PFSK-1 (cell line): ENCODE measurements around the gene GLE1.

Experiments used
- POLR2AphosphoS5 ChIP-seq: IDR thresholded peaks from 2 replicates; pipeline ENCODE4 v1.6.1; 2012; ENCODE audit warnings: low read depth, mild to moderate bottlenecking, control low read depth, low read length, moderate library complexity
- REST ChIP-seq, 2 experiments: IDR thresholded peaks; 2 replicates each; pipeline versions ENCODE4 v1.6.1 to v1.8.0; 2011 to 2012; ENCODE audit warnings: low read depth in 2 of 2, low read length in 2 of 2, control low read depth in 1 of 2, inconsistent platforms in 1 of 2, mild to moderate bottlenecking in 1 of 2, moderate library complexity in 1 of 2; ENCODE audit not compliant: insufficient read depth in 1 of 2
- SIN3A ChIP-seq: IDR thresholded peaks from 2 replicates; pipeline ENCODE4 v1.6.1; 2012; ENCODE audit warnings: mild to moderate bottlenecking, low read length, moderate library complexity, borderline replicate concordance; ENCODE audit not compliant: insufficient read depth
- TAF1 ChIP-seq: IDR thresholded peaks from 2 replicates; pipeline ENCODE4 v1.6.1; 2012; ENCODE audit warnings: low read length, control low read depth, borderline replicate concordance; ENCODE audit not compliant: insufficient read depth

- TF ChIP-seq POLR2AphosphoS5 (no peak), TAF1 (no peak), REST (IDR thresholded peaks at IDR 0.05; ENCODE audit: insufficient read depth in 1 of 2, low read depth in 2 of 2, low read length in 2 of 2) (no peak), SIN3A (no peak)
Observed at GRCh38 chr9:128469070-128469469, 35.4 kb upstream of the GLE1 start.
